NCI-H82 treated with DMSO at 0.1 percent for 48 hours (cell line): Measurements from ENCODE around the gene GNPTG.
"Not testable (repeated sequence)": the region's sequence is repeated elsewhere in the genome, so short reads cannot be mapped to it uniquely, and the experiment has no call there.

Experiments used
- DNase-seq: peaks from one replicate; lab custom pipeline; 2025; ENCODE audit not compliant: unreplicated experiment; lab: John Stamatoyannopoulos, UW

GNPTG gene

DNA sequence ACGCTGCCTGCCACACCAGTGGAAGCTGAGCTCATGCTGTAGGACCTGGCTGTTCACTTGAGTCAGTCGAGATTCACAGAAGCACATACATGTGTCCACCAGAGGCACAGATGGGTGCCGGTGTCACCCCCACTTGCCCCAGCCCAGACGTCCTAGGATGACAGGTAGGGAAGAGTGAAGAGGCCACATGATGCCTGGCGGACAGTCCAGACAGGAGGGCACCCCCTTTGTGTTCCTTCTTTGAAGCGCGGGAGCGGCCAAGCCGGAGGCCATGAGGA lies 33.5 kb upstream of the GNPTG start:
- DNase-seq, result no peak

DNA sequence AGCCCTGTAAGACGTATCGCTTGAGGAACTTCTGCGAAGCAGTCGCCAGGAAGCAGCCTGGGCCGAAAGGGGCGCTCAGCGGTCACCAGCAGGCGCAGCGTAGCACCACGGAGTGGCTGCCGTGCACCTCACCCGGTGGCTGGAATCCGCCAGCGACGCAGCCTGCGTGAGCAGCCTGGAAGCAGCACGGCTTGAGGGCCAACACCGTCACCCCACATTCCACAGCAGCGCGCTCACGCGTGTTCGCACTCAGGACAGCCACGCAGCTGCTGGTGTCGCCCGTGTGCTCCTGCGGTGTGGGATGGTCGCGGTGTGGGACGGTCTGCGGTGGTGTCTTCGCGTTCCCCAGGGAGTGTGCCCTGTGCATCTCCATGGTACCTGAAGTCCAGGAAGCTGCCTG lies 32.7 kb upstream of the GNPTG start:
- DNase-seq, result no peak

DNA sequence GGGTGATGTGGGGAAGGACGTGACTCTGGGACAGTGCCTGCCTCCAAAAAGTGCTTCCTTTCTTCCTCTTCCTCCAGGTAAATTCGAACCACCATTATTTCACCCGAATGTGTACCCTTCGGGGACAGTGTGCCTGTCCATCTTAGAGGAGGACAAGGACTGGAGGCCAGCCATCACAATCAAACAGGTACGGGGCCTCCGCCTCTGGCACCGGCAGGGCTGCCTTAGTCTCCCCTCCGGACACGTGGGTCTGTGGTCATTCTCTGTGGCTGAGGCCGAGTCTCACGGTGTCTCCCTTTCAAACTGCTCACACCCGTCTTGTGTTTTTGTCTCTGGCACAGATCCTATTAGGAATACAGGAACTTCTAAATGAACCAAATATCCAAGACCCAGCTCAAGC lies 31.6 kb upstream of the GNPTG start:
- no peak for DNase-seq

DNA sequence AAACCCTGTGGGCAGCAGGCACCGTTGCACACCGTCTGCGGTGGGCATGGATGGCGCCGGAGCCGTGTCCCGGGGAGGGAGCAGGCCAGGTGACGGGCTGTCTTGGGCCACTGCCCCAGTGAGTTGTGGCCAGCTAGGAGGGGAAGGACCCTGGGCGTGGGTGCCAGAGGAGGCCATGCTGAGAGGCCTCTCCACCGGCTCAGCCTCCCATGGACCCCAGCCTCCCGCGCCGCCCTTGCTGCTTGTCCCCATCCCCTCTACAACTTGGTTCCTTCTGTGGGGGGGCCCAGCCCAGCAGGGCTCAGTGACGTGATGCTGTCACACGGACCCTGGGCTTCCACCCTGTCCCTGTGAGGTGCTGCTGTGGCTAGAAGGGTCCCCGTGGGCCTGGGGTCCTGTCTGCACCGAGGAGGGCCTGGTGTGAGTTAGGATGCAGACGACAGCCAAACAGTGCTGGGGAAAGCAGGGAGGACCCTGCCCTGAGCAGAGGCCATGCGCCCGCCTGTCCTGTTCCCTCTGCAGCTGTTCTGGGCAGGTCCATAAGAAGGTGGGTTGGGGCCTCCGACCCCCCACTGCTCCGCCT lies 31.0 kb upstream of the GNPTG start:
- no peak for DNase-seq

DNA sequence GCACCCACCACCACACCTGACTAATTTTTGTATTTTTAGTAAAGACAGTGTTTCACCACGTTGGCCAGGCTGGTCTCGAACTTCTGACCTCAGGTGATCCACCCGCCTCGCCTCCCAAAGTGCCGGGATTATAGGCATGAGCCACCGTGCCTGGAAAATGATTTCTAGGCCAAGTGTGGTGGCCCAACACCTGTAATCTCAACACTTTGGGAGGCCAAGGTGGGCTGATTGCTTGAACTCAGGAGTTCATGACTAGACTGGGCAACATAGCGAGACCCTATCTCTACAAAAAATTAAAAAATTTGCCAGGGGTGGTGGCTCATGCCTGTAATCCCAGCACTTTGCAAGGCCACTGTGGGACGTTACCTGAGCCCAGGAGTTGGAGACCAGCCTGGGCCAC lies 29.3 kb upstream of the GNPTG start:
- no peak for DNase-seq

DNA sequence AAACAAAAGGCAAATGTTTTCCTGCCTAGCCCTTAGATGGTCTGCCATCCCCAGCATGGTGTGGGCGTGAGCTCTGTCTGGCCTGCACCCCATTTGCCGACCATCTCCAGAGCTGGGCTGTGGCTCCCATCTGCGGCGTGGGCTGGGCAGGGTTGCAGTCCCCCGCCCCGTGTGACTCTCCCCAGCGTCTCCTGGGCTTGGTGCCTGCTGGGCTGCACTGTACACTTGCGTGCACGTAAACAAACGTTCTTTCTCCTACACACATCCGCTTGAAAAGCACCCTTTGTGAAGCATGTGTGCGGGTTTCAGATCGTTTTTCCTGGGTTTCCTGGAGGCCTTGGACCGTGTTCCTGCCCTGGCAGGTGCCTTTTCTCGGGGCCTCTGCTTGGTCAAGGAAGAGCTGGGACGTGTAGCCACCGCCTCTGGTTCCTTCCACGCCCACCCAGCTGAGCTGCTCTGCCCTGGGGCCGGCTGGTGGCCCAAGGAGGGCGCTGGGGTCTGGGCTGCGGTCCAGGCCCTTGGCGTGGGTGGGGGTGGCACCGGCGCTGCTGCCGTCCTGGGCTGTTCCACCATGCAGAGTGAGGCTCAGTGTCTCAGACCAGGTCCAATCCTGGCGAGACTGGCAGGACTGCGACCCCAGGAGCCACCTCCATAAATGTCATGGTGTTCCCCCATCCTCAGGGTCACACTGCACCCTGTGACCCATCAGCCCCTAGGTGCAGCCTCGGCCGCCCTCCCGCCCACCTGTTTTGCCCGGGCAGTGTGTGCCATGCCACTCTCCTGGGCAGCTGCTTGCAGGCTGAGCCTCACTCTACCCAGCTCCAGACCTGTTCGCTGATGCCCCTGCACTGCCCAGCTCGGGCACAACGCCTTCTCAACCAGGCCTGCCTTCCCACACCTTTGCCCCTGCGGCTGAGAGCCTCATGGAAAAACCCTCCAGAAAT lies 28.2 kb upstream of the GNPTG start:
- DNase-seq, result no peak

DNA sequence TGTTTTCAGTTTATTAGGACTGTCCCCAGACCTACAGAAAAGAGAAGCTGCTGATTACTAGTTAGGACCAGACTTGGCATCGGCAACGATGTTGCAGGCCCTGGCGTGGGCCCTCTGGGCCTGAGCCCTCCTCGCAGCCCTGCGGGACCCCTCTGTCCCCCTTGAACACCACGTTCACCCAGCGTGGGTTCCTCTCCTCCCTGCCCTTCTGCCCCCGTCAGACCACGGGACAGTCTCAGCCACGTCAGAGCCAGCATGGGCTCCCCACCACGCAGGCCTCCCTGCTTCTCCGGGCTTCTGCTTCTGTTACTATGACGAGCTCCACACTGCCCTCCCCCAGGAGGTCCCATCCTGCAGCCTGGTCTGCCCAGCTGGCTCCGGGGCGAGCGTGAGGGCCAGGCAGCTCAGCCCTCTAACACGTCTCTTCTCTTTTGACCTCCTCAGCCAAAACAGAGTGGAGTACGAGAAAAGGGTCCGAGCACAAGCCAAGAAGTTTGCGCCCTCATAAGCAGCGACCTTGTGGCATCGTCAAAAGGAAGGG lies 27.4 kb upstream of the GNPTG start:
- no peak for DNase-seq

DNA sequence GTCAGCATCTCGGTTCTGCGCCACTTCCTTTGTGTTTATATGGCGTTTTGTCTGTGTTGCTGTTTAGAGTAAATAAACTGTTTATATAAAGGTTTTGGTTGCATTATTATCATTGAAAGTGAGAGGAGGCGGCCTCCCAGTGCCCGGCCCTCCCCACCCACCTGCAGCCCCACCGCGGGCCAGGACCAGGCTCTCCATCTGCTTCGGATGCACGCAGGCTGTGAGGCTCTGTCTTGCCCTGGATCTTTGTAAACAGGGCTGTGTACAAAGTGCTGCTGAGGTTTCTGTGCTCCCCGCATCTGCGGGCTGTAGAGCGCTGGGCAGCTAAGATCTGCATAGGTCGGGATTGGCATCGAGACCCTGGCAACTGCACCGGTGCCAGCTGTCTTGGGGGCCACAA lies 26.5 kb upstream of the GNPTG start:
- DNase-seq, result no peak

DNA sequence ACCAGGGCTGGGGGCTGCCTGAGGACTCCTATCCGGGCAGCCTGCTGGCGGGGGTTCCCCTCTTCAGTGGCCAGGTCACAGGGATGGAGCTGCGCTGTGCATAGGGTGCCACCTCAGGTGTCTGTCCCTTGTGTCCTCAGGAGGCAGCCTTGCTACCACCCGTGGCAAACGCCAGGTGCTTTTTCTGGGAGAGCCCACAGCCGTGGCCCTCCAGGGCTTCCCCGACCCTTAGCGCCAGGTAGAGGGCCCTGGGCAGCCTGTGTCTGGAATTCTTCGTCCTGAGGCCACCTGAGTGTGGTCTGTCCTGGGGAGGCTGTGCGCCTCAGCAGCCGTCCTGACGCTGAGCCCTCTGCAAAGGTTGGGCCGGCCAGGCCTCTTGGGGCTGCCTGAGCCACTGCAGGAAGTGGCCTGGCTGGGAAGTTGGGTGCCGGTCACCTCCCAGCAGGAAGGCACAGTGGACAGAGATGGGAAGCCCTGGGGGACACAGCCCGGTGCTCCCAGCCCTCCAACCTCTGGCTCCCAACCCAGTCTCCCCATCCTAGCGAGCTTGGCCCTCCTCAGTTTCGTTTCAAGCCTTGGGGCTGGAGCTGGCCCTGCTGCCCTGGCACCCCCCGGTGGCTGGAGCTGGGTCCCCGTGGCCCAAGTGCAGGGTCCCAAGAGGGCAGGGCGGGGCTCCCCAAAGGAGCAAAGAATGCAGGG lies 25.9 kb upstream of the GNPTG start:
- no peak for DNase-seq

DNA sequence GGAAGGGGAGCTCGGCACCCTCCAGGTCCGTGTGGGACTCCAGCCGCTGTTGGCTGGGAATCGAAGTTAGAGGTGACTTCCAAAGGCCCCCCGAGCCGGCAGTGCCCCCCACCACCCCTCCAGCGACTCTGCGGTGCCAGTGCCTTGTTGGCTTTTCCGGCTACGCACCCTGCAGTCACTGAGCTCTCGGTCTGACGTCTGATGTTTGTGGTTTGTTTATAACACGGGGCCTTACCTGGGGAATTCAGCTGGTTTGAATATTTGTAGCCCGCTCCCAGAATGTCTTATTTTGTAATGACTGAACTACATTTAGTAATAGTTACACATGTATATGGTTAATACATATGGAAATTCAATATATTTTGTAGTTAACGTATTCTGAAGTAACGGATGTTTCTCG lies 25.3 kb upstream of the GNPTG start:
- DNase-seq, result no peak

DNA sequence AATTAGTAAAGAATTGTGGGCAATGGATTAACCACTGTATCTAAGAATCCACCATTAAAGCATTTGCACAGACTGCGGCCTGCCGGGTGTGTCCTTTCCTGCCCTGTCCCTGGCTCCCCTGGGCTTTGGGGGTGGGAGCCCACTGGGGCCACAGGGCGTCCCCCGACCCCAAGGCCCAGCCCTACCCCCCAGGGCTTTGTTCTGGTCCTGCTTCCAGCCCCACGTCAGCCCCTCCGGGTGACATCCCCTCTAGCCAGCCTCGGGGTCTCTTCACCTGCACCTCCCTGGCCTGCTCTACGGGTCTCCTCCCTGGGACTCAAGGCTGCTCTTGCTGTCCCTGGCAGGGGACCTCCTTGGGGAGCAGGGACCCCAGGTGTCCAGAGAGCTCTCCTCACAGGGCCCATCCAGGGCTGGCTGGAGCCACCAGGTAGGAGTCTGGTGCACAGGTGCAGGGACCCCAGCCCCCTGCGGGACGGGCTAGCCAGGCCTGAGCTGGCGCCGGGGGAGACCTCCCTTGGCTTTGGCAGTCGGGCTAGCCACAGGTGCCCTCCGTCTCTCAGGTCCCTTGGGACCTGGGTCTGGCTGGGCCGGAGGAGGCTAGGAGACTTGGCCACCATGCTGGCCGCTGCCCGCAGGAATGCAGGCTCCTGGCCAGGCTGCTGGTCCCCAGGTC lies 24.6 kb upstream of the GNPTG start:
- DNase-seq, result no peak

DNA sequence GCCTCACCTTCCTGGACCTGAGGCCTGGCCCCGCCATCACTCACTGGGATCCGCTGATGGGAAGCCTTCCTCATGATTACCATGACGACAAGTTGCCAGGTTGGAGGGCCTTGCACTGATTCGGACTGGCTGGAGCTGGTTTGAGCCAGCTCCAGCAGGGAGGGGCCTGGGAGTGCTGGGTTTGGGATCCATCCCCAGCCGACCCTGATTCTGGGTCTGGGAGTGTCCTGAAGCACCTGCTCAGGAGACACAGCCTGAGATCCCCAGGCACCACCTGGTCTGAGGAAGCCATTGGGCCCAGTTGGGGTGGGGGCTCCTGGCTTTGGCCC lies 24.1 kb upstream of the GNPTG start:
- no peak for DNase-seq

DNA sequence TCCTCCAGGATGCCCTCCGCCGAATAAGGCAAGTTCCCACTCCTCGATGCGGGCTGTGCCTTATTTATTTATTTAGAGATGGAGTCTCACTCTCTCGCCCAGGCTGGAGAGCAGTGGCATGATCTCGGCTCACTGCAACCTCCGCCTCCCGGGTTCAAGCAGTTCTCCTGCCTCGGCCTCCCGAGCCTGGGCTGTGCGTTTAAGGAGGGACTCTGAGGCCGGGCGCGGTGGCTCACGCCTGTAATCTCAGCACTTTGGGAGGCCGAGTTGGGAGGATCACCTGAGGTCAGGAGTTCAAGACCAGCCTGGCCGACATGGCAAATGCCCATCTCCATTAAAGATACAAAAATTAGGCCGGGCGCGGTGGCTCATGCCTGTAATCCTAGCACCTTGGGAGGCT lies 23.6 kb upstream of the GNPTG start:
- DNase-seq, result not testable (repeated sequence)

DNA sequence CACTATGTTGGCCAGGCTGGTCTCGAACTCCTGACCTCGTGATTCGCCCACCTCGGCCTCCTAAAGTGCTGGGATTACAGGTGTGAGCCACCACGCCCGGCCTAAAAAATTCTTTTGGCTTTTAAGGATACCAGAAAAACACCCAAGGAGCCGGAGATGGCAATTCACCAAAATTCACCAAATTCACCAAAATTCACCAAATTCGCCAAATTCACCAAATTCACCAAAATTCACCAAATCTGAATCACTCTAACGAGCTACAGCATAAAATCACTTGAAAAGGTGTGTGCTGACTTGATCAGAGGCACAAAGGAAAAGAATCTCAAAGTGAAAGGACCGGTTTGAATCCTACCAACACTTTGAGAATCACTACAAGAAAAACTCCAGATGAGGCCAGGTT lies 22.8 kb upstream of the GNPTG start:
- not testable (repeated sequence) for DNase-seq

DNA sequence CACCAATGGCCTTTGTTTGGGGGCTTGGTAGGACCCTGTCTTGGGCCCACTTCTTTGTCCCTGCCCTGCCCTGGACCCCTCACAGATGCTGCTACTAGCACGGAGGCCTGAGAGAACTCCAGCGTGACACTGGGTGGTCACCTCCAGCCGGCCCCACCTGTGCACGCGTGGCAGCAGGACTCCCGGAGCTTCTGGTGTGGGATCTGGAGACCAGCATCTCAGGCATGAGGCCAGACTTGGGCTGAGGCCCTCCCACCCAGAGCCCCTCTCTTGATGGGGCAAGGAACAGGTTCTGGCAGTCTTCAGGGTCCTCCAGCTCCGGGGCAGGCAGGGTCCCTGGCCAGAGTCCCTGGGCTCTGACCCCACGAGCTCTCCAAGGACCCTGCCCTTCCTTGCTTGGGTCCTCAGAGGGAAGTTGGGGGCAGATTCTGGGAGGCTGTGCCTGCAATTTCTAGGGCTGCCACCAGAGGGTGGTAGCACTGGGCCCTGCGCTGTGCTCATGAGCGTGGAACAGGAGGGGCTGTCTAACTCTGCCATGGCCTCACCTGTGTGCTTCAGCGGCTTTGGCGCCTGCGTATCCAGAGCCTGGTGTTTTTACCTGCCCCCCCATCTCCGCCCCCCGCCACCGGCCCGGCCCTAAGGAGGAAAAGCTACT lies 21.3 kb upstream of the GNPTG start:
- peak; percentile 11 for DNase-seq

DNA sequence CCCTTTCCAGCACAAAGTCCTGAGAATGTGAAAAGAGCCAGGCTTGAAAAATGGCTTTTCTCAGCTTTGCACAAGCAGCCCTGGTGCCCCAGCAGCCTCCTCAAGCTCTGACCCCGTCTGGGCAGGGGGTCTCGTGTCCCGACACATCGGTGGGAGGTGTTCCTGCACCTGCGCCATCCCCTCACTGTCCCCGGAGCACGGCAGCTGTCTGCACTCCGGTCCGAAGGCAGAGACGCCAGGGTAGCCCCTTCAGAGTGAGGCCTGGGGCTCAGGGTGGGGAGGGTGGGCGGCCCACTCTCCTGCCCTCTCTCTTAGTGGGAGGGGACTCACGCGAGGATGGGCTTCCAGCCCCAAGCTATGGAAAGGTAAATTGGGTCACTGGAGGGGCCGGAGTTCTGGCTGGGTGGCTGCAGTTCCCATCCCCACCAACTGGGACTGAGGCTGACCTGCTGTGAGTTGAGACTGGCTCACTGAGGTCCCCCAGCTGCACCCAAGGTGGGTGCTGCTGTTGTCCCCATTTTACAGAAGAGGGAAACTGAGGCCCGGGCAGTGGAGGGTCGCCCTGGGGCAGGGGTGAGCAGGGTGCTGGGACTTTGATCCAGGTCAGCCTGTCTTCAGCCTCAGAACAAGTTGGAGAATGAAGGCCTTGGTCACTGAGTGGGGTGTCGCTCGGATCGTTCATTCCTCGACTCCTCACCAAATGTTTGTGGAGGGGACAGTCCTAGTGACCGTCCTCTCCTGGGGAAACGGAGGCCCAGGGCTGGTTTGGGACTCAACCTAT lies 20.6 kb upstream of the GNPTG start:
- DNase-seq, result no peak

DNA sequence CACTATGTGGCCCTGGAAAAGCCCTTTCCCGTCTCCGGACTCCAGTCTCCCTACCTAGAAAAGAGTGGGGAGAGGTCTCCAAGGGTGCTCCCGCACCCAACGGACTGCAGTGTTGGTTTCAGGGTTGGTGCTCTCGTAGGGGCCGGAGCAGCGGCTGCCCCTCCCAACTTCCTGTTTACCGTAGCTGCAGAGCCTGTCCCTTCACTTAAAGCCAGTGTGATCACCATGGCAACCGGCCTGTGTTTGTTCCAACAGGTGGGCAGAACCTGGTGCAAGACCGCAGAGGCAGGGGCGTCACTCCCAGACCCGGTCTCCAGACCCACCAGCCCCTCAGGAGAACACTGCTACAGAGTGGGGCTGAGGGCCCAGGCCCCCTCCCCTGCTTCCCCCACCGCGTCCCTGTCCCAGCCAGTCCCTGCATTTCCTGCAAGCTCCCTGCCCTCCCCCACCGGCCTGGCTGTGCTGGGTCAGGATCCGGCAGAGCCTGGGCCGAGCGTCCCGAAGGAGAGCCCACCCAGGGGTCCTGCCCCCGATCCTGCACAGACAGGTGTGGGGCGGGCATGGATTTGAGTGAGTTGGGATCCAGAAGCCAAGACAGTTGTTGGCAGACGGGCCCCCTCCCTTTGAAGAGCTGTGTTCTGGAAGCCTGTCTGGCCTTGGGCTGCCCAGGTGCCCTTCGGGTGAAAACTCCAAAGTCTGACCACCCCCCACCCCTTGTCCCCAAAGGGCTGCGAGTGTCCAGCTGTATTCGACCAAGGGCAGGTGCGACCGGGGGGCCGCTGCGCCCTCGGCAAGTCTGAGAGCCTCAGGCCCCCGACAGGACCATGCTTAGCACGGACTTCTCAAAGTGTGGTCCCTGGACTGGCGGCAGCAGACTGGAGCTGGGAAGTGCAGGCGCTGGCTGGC lies 19.8 kb upstream of the GNPTG start:
- no peak for DNase-seq

DNA sequence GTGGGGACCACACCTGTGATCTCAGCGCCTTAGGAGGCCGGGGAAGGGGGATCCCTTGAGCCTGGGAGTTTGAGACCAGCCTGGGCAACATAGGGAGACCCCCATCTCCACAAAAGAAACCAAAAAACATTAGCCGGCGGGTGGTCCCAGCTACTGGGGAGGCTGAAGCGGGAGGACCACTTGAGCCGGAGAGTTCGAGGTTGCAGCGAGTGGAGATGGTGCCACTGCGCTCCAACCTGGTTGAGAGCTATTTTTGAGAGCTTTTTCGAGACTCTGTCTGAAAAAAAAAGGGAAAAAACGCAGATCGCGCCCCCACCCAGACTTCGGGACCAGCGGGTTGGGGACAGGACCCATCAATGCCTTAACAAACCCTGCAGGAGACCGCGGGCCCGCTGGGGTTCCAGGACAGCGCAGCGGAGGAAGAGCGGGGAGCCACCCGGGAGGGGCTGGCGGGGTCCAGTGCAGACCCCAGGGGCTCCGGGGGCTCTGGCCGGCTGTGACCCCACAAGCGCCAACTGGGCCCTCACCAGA lies 19.0 kb upstream of the GNPTG start:
- no peak for DNase-seq

DNA sequence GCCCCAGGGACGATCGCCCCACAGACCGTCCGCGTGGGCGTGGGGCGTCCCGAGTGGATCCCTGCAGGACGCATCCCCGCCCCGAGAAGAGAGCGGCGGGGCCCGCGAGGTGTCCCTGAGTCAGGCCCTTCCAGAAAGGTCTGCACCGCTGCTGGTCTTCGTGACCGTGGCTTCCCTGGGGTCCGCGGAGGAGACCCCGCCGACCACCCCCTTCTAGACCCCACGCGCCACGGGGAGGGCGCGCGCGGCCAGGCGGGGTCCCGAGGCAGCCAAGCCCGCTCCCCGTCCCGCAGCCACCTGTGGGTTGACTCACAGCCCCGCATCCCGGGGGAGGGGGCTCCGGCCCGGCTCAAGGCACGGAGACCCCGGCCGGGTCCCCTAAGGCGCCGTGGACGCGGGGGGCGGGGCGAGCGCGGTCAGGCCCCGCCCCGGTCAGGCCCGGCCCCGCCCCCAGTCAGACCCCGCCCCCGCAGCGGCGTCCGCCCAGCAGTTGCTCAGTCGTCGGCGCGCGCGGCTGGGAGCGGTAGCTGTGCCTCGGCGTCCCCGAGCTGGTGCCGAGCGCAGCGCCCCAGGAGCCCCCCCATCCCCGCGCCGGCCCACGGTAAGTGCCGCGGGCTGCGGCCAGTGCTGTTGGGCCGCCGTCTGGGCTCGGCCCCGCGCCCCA lies 18.4 kb upstream of the GNPTG start, which contains the start of gene BAIAP3:
TSS of gene BAIAP3 (plus strand) at position 497 of the 664 bp plus-strand sequence. CDS start 4,905 bp downstream, outside the sequence.
- DNase-seq, result no peak
